BLaER1 (cell line): Measurements from ENCODE around the gene SH3TC2.
"Not testable (repeated sequence)": the region's sequence is repeated elsewhere in the genome, so short reads cannot be mapped to it uniquely, and the experiment has no call there.

Experiments used
- H3K27ac ChIP-seq: shearing (Covaris generic); formaldehyde crosslinking; 2 replicates; pipeline ENCODE4 v1.8.1; 2022
- H3K27me3 ChIP-seq: shearing (Covaris generic); formaldehyde crosslinking; 2 replicates; pipeline ENCODE4 v1.8.1; 2022
- H3K36me3 ChIP-seq: shearing (Covaris generic); formaldehyde crosslinking; 2 replicates; pipeline ENCODE4 v1.8.1; 2022
- H3K4me1 ChIP-seq: shearing (Covaris generic); formaldehyde crosslinking; 2 replicates; pipeline ENCODE4 v1.8.1; 2022
- H3K4me2 ChIP-seq: shearing (Covaris generic); formaldehyde crosslinking; 2 replicates; pipeline ENCODE4 v1.8.1; 2022
- H3K4me3 ChIP-seq: shearing (Covaris generic); formaldehyde crosslinking; 2 replicates; pipeline ENCODE4 v1.8.1; 2022
- H3K9ac ChIP-seq: shearing (Covaris generic); formaldehyde crosslinking; 2 replicates; pipeline ENCODE4 v1.8.1; 2022
- H3K9me3 ChIP-seq: shearing (Covaris generic); formaldehyde crosslinking; 2 replicates; pipeline ENCODE4 v1.8.1; 2022
- H4K20me1 ChIP-seq: shearing (Covaris generic); formaldehyde crosslinking; 2 replicates; pipeline ENCODE4 v1.8.1; 2022
- Cebpa-rat ChIP-seq: shearing (Covaris generic); IDR thresholded peaks from 2 replicates; pipeline ENCODE4 v1.8.1; 2022

SH3TC2 gene

DNA sequence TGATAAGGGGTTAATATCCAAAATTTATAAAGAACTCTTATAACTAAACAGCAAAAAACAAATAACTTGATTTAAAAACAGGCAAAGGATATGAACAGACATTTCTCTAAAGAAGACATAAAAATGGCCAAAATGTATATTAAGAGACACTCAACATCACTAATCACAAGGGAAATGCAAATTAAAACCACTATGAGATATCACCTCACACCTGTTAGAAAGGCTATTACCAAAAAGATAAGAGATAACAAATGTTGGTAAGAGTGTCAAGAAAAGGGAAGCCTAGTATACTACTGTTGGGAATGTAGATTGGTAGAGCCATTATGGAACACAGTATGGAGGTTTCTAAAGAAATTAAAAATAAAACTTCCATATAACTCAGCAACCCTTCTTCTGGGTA lies 19.4 kb upstream of the SH3TC2 start:
- Histone ChIP-seq H3K27ac (no peak overlapping the region), H3K4me2 (no peak overlapping the region), H3K27me3 (no peaks in the 10 kb centered on the region), H3K9ac (no peak overlapping the region), H3K4me1 (no peaks in the 10 kb centered on the region), H3K9me3 (no peaks in the 10 kb centered on the region), H3K4me3 (no peak overlapping the region), H4K20me1 (no peaks in the 10 kb centered on the region), H3K36me3 (no peaks in the 10 kb centered on the region)
- TF ChIP-seq Cebpa-rat: no peak

DNA sequence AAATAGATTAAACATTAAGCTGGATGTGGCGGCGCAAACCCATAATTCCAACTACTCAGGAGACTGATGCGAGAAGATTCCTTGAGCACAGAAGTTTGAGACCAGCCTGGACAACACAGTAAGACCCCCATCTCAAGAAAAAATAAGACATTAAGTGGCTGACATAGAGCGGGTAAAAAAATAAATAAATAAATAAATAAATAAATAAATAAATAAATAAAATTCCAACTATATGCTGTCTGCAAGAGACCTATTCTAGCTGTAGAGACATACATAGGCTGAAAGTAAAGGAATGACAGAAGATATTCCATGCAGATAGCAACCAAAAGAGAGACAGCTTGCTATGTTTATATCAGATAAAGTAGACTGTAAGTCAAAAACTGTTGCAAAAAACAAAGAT lies 17.4 kb upstream of the SH3TC2 start:
- Histone ChIP-seq H3K9me3 (no peaks in the 10 kb centered on the region), H3K27ac (no peak overlapping the region), H3K9ac (no peak overlapping the region), H4K20me1 (no peaks in the 10 kb centered on the region), H3K27me3 (no peaks in the 10 kb centered on the region), H3K36me3 (no peaks in the 10 kb centered on the region), H3K4me2 (no peak overlapping the region), H3K4me3 (no peak overlapping the region), H3K4me1 (peaks cover 4% of the 10 kb centered on the region)
- no peak for TF ChIP-seq Cebpa-rat

DNA sequence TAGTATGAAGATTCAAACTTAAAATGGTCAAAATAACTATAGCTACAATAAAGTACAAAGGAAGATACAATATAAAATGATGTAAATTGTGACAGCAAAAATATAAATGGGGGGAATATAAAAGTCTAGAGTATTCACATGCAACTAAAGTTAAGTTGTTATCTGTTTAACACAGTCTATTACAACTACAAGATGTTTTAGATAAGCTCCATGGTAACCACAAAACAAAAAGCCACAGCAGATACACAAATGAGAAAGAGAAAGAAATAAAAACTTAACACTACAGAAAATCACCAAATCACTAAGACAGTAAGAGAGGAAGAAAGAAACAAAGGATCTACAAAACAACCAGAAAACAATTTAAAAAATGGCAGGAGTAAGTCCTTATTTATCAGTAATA lies 17.0 kb upstream of the SH3TC2 start:
- no peaks in the 10 kb centered on the region for H3K9me3 ChIP-seq
- H4K20me1 ChIP-seq: no peaks in the 10 kb centered on the region
- no peaks in the 10 kb centered on the region for H3K27me3 ChIP-seq
- H3K4me3 ChIP-seq: no peak overlapping the region
- H3K4me1 ChIP-seq: peaks cover 9% of the 10 kb centered on the region
- H3K9ac ChIP-seq: no peak overlapping the region
- no peak for TF ChIP-seq Cebpa-rat
- H3K27ac ChIP-seq: no peak overlapping the region
- no peaks in the 10 kb centered on the region for H3K36me3 ChIP-seq
- no peak overlapping the region for H3K4me2 ChIP-seq

DNA sequence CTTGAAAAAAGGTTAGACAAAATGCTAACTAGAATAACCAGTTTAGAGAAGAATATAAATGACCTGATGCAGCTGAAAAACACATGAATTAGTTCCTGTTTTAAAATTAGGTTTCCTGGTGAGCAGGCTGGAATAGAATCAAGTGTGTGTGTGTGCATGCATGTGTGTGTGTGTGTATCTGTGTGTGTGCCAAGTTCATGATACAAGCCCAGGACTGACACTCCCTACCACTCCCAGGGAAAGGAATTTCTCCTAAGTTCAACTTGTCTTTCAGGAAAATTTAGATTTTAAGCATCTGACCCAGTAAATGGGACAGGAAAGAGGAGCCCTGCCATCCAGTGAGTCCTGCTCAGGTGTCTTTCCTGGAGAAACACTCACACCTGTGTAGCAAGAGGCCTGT lies 11.2 kb upstream of the SH3TC2 start:
- not testable (repeated sequence) for H3K9ac ChIP-seq, H3K36me3 ChIP-seq, H3K4me3 ChIP-seq, H3K27me3 ChIP-seq, H3K27ac ChIP-seq, H3K9me3 ChIP-seq, H4K20me1 ChIP-seq
- H3K4me1 ChIP-seq: peaks cover 25% of the 10 kb centered on the region
- peak overlapping the region; percentile 59 for H3K4me2 ChIP-seq

DNA sequence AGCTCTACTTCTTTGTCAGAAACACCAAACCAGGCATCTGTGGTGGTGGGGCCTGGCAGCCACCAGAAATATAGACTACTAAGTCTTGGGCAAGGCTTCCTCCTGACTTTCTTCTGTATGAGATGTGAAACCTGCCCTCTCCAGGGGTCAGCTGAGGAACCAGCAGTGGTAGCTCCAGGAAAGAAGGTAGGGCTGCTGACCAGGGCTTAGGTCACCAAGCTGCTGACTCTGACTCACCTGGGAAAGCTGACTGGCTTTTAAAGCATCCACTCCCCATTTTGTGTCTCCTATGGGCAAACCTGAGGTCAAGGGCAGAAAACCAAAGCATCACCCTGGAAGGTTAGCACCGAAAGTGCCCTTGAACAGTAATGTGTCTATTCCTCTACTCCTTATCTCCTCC lies 10.4 kb upstream of the SH3TC2 start:
- Histone ChIP-seq H3K4me3 (no peak overlapping the region), H3K9ac (no peak overlapping the region), H3K9me3 (no peaks in the 10 kb centered on the region), H3K27me3 (no peaks in the 10 kb centered on the region), H3K36me3 (no peaks in the 10 kb centered on the region), H4K20me1 (no peaks in the 10 kb centered on the region), H3K4me1 (peaks cover 25% of the 10 kb centered on the region), H3K27ac (no peak overlapping the region), H3K4me2 (peak overlapping the region; percentile 59; the same call in 1 of the 2 replicates)
- no peak for TF ChIP-seq Cebpa-rat

DNA sequence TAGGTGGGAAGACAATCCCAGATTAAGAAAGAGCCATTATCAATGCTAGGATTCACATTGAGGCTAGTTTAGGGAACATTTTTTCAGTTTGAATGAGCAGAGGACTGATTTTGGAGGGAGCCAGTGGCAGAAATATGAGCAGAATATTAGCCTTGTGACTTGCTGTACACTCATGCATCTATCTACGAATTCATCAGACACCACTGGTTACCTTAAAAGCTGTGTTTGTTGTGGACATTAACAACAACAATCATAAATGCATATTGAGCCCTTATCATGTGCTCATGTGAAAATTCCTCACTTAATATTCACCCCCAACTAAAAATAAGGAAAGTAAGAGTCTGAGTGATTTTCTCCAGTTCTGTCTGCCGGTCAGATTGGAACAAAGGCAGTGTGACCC lies 9.9 kb upstream of the SH3TC2 start:
- H3K4me2 ChIP-seq: no peak overlapping the region

DNA sequence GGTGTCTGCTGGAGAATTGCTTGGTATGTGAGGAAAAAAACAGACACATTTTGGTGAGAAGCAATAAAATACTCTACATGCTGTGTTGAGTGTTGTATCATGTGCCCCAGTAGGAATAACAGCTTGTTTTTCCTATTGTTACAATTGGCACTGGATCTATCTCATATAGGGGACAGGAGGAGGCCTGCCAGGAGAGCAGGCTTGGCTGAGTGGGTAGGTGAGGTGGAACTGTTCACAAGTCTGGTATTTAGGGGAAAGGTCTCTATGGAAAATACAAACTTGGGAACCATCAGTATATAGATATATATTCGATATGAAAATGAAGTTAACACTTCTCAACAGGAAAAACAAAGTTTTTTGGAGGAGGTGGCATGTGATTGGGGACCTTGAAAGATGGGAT lies 9.5 kb upstream of the SH3TC2 start:
- Histone ChIP-seq H3K4me3 (no peak overlapping the region), H3K27ac (no peak overlapping the region), H3K4me2 (no peak overlapping the region), H4K20me1 (no peaks in the 10 kb centered on the region), H3K4me1 (peaks cover 25% of the 10 kb centered on the region), H3K36me3 (no peaks in the 10 kb centered on the region), H3K27me3 (no peaks in the 10 kb centered on the region), H3K9ac (no peak overlapping the region), H3K9me3 (no peaks in the 10 kb centered on the region)
- no peak for TF ChIP-seq Cebpa-rat

More for the DNA sequence above, 9.9 kb upstream of the SH3TC2 start:
- Histone ChIP-seq H4K20me1 (no peaks in the 10 kb centered on the region), H3K36me3 (no peaks in the 10 kb centered on the region), H3K9ac (no peak overlapping the region), H3K9me3 (no peaks in the 10 kb centered on the region), H3K27me3 (no peaks in the 10 kb centered on the region), H3K4me1 (peaks cover 25% of the 10 kb centered on the region), H3K4me3 (no peak overlapping the region), H3K27ac (no peak overlapping the region)
- no peak for TF ChIP-seq Cebpa-rat

DNA sequence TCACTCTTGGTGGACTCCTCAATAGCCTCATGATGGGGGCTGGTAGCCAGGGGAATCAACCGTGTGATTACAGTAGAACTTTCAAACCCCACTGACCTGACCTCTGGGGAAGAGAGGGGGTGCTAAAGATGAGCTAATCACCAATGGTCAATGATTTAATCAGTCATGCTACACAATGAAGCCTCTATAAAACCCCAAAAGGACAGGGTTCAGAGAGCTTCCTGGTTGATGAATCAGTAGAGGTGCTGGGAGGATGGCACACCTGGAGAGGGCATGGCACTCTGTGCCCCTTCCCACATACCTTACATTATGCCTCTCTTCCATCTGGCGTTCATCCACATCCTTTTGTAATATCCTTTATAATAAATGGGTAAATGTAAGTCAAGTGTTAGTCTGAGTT lies 8.9 kb upstream of the SH3TC2 start:
- Histone ChIP-seq H3K4me3 (no peak overlapping the region), H3K27ac (no peak overlapping the region), H3K4me2 (no peak overlapping the region), H3K9me3 (0 out of 2 replicates have a peak, but pooled peaks cover 5% of the 10 kb centered on the region), H3K36me3 (no peaks in the 10 kb centered on the region), H3K27me3 (no peaks in the 10 kb centered on the region), H4K20me1 (no peaks in the 10 kb centered on the region), H3K4me1 (peaks cover 25% of the 10 kb centered on the region), H3K9ac (no peak overlapping the region)
- no peak for TF ChIP-seq Cebpa-rat

DNA sequence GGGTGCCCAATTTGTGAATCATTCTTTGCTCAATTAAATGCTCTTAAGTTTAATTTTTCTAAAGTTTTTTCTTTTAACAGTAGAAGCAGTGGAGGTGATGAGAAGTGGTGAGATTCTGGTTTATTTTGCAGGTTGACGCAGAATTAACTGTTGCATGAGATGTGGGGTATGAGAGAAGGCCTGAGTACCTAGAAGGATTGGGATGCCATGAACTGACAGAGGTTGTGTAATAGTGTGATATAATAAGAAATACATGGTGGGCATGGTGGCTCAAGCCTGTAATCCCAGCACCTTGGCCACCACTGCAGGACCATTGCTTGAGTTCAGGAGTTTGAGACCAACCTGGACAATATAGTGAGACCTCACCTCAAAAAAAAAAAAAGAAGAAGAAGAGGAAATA lies 8.4 kb upstream of the SH3TC2 start:
- no peak overlapping the region for H3K9ac ChIP-seq

DNA sequence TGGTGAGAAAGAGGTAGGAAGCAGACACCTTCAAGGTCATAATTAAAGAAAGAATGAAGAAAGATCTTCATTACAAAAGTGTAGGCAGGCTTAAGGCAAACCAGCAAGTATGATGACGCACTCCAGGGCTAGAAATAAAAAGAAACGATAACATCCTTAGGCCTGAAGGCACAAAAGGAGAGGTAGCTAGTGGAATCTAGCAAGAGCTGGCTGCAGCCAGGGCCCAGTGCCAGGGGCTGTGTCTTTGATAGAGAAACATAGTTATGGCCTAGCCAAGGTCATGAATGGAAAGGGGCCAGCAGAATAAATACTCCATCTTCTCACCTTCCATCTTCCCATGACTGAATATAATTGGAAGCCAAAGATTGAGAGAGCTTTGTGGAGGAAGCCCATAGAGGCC lies 6.8 kb upstream of the SH3TC2 start:
- no peak for TF ChIP-seq Cebpa-rat
- H3K4me2 ChIP-seq: no peak overlapping the region

More for the DNA sequence above, 8.4 kb upstream of the SH3TC2 start:
- Histone ChIP-seq H3K4me3 (no peak overlapping the region), H4K20me1 (no peaks in the 10 kb centered on the region), H3K4me1 (peaks cover 25% of the 10 kb centered on the region), H3K36me3 (no peaks in the 10 kb centered on the region), H3K4me2 (no peak overlapping the region), H3K27me3 (no peaks in the 10 kb centered on the region), H3K9me3 (0 out of 2 replicates have a peak, but pooled peaks cover 5% of the 10 kb centered on the region), H3K27ac (no peak overlapping the region)
- no peak for TF ChIP-seq Cebpa-rat

DNA sequence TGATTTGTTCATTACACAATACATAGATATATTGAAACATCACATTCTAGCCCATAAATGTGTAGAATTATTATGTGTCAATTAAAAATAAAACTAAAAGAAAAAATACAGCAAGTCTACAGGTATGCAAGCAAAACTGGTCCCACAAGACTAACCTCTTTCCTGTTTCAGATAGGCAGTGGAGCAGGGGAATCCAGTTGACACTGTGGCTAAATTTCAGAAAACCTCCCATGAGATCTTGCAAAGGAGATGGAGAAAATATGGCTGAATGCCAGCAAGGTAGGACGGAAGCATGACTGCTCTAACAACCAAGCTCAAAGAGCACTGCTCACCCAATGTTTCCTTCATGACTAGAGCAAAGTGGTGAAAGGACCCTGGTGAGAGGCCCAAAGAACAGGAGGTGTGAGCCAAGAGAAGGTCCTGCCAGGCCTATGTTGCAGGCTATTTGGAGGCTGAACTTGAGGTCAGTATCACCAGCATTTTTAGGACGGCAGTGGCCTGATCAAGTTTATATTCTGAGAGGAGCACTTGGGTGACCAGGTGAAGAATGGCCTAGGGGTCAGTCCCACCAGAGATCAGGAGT lies 1.1 kb upstream of the SH3TC2 start:
- Histone ChIP-seq H3K4me2 (no peak overlapping the region), H4K20me1 (no peaks in the 10 kb centered on the region), H3K36me3 (no peaks in the 10 kb centered on the region), H3K27me3 (no peaks in the 10 kb centered on the region), H3K9ac (no peak overlapping the region), H3K27ac (no peak overlapping the region), H3K4me1 (peaks cover 9% of the 10 kb centered on the region), H3K9me3 (0 out of 2 replicates have a peak, but pooled peaks cover 5% of the 10 kb centered on the region), H3K4me3 (no peak overlapping the region)
- no peak for TF ChIP-seq Cebpa-rat

More for the DNA sequence above, 6.8 kb upstream of the SH3TC2 start:
- H3K27me3 ChIP-seq: no peaks in the 10 kb centered on the region
- no peak overlapping the region for H3K9ac ChIP-seq
- no peak overlapping the region for H3K27ac ChIP-seq
- H3K9me3 ChIP-seq: 0 out of 2 replicates have a peak, but pooled peaks cover 5% of the 10 kb centered on the region
- no peak overlapping the region for H3K4me3 ChIP-seq
- H3K4me1 ChIP-seq: peaks cover 15% of the 10 kb centered on the region
- H3K36me3 ChIP-seq: no peaks in the 10 kb centered on the region
- H4K20me1 ChIP-seq: no peaks in the 10 kb centered on the region
